GM18502 (cell line): ENCODE measurements around the gene CORO1A.
A peak's percentile ranks its signal among the peaks of the same experiment; 100 is the strongest.
"Not testable (repeated sequence)": the region's sequence is repeated elsewhere in the genome, so short reads cannot be mapped to it uniquely, and the experiment has no call there.

Experiments used
- ATAC-seq: cut with Tn5 transposase; IDR thresholded peaks from one replicate; pipeline ENCODE4 v1.9.1; 2021; ENCODE audit warnings: mild to moderate bottlenecking; ENCODE audit not compliant: unreplicated experiment, poor library complexity

The CORO1A gene

GRCh38 chr16:30169416-30169815 lies 14.0 kb upstream of the CORO1A start:
- not testable (repeated sequence) for ATAC-seq

- not testable (repeated sequence) for ATAC-seq
Observed at GRCh38 chr16:30170145-30170544, 13.3 kb upstream of the CORO1A start.

DNA sequence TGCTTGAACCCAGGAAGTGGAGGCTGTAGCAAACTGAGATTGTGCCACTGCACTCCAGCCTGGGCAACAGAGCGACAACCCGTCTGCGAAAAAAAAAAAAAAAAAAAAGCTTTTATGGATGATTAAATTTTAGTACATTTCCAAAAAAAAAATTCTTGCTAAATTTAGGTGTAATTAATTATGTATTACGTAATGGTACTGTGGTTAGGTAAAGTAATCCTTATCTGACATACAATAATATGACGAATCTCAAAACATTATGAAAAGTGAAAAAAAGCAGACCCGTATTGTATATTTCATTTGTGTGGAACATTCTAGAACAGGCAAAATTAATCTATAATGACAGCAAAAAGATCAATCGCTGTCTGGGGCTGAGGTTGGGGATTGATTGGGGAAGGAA lies 10.3 kb upstream of the CORO1A start:
- ATAC-seq = no peak

DNA sequence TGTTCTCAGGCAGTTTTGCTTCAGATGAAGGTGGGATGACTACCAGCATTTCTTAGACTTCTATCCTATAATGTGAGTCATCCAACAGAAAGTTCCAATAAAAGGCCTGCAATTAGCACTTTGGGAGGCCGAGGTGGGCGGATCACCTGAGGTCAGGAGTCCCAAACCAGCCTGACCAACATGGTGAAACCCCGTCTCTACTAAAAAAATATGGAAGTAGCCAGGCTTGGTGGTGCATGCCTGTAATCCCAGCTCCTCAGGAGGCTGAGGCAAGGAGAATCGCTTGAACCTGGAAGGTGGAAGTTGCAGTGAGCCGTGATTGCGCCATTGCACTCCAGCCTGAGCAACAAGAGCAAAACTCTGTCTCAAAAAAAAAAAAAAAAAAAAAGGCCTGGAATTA lies 6.5 kb upstream of the CORO1A start:
- not testable (repeated sequence) for ATAC-seq

GRCh38 chr16:30179195-30179594 lies 4.2 kb upstream of the CORO1A start:
- no peak for ATAC-seq

DNA sequence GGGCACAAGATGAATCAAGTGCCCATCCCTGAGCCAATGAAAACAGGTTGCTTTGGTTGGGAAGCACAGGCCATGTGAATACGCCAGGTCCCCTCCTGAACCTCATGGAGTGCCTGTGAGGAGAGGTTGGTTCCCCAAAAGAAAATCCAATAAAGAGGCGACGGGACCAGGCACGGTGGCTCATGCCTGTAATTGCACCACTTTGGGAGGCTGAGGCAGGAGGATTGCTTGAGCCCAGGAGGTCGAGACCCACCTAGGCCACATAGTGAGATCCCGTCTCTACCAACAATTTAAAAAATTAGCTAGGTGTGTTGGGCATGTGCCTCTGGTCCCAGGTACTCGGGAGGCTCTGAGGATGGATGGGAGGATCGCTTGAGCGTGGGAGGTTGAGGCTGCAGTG lies 3.5 kb upstream of the CORO1A start:
- ATAC-seq = no peak

GRCh38 chr16:30180741-30181140 lies 2.7 kb upstream of the CORO1A start:
- ATAC-seq = no peak

- ATAC-seq = no peak
Observed at GRCh38 chr16:30184096-30184890, 891 bp downstream of the CORO1A start.

DNA sequence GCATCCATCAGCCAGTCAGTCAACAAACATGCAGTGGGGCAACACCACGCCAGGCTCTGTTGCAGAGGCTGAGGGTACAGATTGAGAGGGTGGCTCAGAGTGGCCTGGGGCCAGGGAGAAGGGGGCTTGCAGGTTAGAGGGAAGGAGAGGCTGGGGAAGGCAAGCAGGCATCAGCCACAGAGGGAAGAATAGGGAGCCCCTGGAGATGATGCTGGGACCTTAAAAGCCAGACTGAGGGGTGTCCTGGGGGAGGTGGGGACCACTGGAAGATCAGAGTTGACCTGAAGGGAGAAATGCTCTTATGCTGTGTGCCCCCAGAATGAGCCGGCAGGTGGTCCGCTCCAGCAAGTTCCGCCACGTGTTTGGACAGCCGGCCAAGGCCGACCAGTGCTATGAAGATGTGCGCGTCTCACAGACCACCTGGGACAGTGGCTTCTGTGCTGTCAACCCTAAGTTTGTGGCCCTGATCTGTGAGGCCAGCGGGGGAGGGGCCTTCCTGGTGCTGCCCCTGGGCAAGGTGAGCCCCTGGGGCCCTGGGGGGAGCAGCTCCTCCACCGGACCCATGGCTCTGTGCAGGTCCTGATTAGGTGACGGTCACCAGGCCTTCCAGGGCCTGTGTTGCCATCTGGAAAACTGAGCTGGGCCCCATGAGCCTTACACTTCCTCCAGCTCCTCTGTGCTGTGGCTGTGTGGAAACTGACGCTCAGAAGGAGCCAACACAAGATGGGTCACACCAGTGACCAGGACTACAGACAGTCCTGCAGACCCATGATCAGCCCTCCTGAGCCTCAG lies 1.7 kb downstream of the CORO1A start:
- peak; percentile 4 for ATAC-seq

DNA sequence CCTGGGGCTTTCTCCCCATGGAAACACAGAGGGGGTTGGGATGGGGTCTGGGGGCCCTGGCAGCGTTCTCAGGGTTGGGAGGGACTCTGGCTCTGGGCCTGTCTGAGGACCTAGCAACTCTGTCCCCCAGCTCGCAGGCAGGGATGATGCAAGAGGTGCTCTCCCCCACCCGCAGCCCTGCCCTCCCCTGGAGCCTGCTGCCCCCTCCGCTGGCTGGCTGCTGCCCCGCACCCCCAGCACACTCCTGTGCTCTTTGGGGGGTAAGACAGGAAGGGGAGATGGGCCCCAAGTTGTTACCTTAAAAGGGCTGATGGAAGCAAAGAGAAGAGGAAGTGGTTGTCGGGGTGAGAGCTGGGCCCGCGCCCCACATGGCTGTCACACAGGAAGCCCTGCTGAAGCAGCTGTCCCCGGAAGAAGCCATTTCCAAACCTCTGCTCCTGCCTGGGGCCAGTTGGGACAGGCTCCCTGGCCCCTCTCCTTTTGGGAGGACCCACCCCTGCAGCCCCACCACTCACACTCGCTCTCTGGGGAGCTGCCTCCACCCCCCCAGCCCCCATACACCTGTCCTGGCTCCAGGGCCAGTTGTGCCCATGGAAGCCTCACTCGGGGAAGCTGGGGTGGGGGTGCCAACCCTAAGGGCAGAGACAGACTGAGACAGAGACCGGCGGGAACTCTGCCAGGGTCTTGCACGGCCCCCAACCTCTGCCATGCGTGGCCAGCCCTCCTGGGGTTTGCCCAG lies 2.5 kb downstream of the CORO1A start:
- ATAC-seq = peak; percentile 31

DNA sequence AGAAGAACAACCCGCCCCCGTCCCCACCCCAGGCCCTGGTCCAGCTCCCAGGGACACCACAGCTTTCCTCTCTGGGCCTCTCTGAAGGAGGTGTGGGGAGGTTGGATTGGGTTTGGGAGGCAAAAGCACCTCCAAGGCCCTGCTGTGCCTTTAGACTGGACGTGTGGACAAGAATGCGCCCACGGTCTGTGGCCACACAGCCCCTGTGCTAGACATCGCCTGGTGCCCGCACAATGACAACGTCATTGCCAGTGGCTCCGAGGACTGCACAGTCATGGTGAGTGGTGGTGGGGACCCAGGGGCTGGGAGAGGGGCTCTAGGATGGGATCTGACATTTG lies 3.0 kb downstream of the CORO1A start:
- ATAC-seq = no peak

DNA sequence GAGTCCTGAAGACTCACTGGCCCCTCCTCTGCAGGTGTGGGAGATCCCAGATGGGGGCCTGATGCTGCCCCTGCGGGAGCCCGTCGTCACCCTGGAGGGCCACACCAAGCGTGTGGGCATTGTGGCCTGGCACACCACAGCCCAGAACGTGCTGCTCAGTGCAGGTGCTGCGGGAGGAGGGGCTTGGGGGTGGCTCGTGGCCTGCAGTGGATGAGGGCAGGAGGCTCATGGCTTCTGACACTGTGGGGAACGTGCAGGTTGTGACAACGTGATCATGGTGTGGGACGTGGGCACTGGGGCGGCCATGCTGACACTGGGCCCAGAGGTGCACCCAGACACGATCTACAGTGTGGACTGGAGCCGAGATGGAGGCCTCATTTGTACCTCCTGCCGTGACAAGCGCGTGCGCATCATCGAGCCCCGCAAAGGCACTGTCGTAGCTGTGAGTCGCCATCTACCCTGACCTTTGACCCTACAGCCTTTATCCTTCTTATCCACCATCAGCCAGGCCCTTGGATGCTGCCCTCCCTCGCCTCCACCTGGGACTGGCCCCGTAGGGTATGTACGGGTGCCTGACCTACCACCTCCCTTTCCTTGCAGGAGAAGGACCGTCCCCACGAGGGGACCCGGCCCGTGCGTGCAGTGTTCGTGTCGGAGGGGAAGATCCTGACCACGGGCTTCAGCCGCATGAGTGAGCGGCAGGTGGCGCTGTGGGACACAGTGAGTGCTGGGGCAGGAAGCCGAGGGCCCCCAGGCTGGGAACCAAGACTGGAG lies 3.6 kb downstream of the CORO1A start:
- ATAC-seq = no peak

GRCh38 chr16:30187556-30187865 lies 4.1 kb downstream of the CORO1A start:
- no peak for ATAC-seq

DNA sequence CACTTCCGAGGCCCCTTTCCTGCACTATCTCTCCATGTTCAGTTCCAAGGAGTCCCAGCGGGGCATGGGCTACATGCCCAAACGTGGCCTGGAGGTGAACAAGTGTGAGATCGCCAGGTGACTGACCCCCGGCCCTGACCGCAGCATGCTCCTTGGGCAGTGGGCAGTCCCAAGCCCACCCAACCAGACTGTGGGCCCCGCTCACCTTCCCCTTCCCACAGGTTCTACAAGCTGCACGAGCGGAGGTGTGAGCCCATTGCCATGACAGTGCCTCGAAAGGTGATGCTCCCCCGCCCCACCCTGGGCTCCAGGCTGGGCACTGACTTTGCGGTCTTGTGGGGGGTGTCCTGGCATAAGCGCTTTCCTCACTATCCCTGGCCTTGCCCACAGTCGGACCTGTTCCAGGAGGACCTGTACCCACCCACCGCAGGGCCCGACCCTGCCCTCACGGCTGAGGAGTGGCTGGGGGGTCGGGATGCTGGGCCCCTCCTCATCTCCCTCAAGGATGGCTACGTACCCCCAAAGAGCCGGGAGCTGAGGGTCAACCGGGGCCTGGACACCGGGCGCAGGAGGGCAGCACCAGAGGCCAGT lies 4.7 kb downstream of the CORO1A start:
- ATAC-seq = no peak

- not testable (repeated sequence) for ATAC-seq
Observed at GRCh38 chr16:30191158-30191557, 7.8 kb downstream of the CORO1A start.

- ATAC-seq = peak; percentile 16
Observed at GRCh38 chr16:30193098-30193497, 9.7 kb downstream of the CORO1A start.

GRCh38 chr16:30193615-30194014 lies 10.2 kb downstream of the CORO1A start, which contains the start of the genes BOLA2B and SLX1A:
Gene BOLA2B (minus strand): TSS chr16:30193666. CDS start chr16:30193595, 71 bp downstream.
Gene SLX1A (plus strand): TSS chr16:30193875. CDS start chr16:30194085, 210 bp downstream.
- peak; percentile 87 for ATAC-seq

GRCh38 chr16:30194172-30194925 lies 10.9 kb downstream of the CORO1A start:
- peak; percentile 60 for ATAC-seq

- not testable (repeated sequence) for ATAC-seq
Observed at GRCh38 chr16:30197001-30197400, 13.6 kb downstream of the CORO1A start.
